IPS-20b (cell line): ENCODE data around the gene AHNAK2.
"Not testable (repeated sequence)": the region's sequence is repeated elsewhere in the genome, so short reads cannot be mapped to it uniquely, and the experiment has no call there.

ENCODE experiments used
- H3K27ac ChIP-seq: one replicate; pipeline ENCODE4 v1.5.1; 2013; ENCODE audit warnings: low read length
- H3K27me3 ChIP-seq: 2 replicates; pipeline ENCODE4 v1.6.1; 2013; ENCODE audit warnings: mild to moderate bottlenecking, low read length, inconsistent platforms; ENCODE audit not compliant: insufficient read depth
- H3K36me3 ChIP-seq: 2 replicates; pipeline ENCODE4 v1.6.1; 2013; ENCODE audit warnings: low read depth, mild to moderate bottlenecking, inconsistent platforms, low read length, moderate library complexity; ENCODE audit not compliant: insufficient read depth
- H3K4me1 ChIP-seq: 2 replicates; pipeline ENCODE4 v1.6.1; 2013; ENCODE audit warnings: mild to moderate bottlenecking, control low read depth, inconsistent platforms, low read length, moderate library complexity; ENCODE audit not compliant: insufficient read depth
- H3K4me3 ChIP-seq: 2 replicates; pipeline ENCODE4 v1.5.1; 2013; ENCODE audit warnings: mild to moderate bottlenecking, low read length, inconsistent platforms
- H3K9ac ChIP-seq: 2 replicates; pipeline ENCODE4 v1.6.1; 2013; ENCODE audit warnings: low read depth, mild to moderate bottlenecking, inconsistent platforms, low read length, moderate library complexity
- H3K9me3 ChIP-seq: 2 replicates; pipeline ENCODE4 v1.6.1; 2013; ENCODE audit warnings: mild to moderate bottlenecking, low read depth, low read length, inconsistent platforms; ENCODE audit not compliant: insufficient read depth

Gene AHNAK2

DNA sequence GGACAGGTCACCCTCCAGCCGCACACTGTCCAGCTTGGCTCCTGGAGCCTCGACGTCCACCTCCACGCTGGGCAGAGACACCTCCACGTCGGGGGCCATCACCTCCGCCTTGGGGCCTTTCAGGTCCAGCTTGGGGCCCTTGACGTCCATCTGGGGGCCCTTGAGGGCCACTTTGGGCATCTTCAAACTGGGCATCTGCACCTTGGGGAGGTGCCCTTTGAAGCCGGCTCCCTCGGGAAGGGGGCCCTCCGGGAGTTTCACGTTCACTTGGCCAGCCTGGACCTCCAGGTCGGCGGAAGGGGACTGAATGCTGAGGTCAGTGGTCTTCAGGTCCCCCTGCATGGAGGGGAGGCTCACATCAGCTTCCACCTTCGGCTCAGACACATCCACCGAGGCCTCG lies 28.2 kb downstream of the AHNAK2 start:
- Histone ChIP-seq H3K4me1 (no peaks in the 10 kb centered on the region), H3K4me3 (no peak overlapping the region), H3K9me3 (peaks cover 6% of the 10 kb centered on the region; the same call in 1 of the 2 replicates), H3K27me3 (no peaks in the 10 kb centered on the region), H3K9ac (no peak overlapping the region), H3K27ac (no peak overlapping the region), H3K36me3 (no peaks in the 10 kb centered on the region)

DNA sequence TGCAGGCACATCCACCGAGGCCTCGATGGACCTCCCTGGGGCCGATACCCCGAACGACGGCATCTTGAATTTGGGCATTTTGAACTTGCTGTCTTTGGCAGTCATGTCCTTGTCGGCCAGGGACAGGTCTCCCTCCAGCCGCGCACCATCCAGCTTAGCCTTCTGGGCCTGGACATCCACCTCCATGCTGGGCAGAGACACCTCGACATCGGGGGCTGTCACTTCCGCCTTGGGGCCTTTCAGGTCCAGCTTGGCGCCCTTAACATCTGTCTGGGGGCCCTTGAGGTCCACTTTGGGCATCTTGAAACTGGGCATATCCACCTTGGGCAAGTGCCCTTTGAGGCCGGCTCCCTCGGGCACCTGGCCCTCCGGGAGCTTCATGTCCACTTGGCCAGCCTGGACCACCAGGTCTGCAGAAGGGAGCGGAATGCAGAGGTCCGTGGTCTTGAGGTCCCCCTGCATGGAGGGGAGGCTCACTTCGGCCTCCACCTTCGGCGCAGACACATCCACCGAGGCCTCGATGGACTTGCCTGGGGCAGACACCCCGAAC lies 28.7 kb downstream of the AHNAK2 start:
- not testable (repeated sequence) for H3K9ac ChIP-seq, H3K27ac ChIP-seq, H3K4me1 ChIP-seq, H3K27me3 ChIP-seq, H3K36me3 ChIP-seq, H3K9me3 ChIP-seq, H3K4me3 ChIP-seq

DNA sequence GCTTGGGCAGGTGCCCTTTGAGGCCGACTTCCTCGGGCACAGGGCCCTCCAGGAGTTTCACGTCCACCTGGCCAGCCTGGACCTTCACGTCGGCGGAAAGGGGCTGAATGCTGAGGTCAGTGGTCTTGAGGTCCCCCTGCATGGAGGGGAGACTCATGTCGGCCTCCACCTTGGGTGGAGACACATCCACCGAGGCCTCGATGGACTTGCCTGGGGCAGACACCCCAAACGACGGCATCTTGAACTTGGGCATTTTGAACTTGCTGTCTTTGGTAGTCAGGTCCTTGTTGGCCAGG lies 29.5 kb downstream of the AHNAK2 start:
- H3K27ac ChIP-seq: no peak overlapping the region
- no peaks in the 10 kb centered on the region for H3K4me1 ChIP-seq
- H3K4me3 ChIP-seq: no peak overlapping the region
- H3K9me3 ChIP-seq: peaks cover 6% of the 10 kb centered on the region; the same call in 1 of the 2 replicates
- no peaks in the 10 kb centered on the region for H3K36me3 ChIP-seq
- no peak overlapping the region for H3K9ac ChIP-seq
- H3K27me3 ChIP-seq: no peaks in the 10 kb centered on the region

DNA sequence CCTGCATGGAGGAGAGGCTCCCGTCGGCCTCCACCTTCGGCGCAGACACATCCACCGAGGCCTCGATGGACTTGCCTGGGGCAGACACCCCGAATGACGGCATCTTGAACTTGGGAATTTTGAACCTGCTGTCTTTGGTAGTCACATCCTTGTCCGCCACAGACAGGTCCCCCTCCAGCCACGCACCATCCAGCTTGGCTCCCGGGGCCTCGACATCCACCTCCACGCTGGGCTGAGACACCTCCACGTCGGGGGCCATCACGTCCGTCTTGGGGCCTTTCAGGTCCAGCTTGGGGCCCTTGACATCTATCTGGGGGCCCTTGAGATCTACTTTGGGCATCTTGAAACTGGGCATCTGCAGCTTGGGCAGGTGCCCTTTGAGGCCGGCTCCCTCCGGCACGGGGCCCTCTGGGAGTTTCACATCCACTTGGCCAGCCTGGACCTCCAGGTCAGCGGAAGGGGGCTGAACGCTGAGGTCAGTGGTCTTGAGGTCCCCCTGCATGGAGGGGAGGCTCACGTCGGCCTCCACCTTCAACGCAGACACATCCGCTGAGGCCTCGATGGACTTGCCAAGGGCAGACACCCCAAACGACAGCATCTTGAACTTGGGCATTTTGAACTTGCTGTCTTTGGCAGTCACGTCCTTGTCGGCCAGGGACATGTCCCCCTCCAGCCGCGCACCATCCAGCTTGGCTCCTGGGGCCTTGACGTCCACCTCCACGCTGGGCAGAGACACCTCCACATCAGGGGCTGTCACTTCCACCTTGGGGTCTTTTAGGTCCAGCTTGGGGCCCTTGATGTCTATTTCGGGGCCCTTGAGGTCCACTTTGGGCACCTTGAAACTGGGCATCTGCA lies 30.1 kb downstream of the AHNAK2 start:
- H3K36me3 ChIP-seq, H3K4me1 ChIP-seq, H3K4me3 ChIP-seq, H3K9me3 ChIP-seq, H3K27me3 ChIP-seq, H3K9ac ChIP-seq, H3K27ac ChIP-seq: not testable (repeated sequence)

DNA sequence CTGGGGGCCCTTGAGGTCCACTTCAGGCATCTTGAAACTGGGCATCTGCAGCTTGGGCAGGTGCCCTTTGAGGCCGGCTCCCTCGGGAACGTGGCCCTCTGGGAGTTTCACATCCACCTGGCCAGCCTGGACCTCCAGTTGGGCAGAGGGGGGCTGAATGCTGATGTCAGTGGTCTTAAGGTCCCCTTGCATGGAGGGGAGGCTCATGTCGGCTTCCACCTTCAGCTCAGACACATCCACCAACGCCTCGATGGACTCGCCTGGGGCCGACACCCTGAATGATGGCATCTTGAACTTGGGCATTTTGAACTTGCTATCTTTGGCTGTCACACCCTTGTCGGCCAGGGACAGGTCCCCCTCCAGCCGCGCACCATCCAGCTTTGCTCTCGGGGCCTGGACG lies 31.0 kb downstream of the AHNAK2 start:
- not testable (repeated sequence) for H3K4me1 ChIP-seq, H3K27me3 ChIP-seq, H3K9ac ChIP-seq, H3K9me3 ChIP-seq, H3K4me3 ChIP-seq, H3K27ac ChIP-seq, H3K36me3 ChIP-seq

DNA sequence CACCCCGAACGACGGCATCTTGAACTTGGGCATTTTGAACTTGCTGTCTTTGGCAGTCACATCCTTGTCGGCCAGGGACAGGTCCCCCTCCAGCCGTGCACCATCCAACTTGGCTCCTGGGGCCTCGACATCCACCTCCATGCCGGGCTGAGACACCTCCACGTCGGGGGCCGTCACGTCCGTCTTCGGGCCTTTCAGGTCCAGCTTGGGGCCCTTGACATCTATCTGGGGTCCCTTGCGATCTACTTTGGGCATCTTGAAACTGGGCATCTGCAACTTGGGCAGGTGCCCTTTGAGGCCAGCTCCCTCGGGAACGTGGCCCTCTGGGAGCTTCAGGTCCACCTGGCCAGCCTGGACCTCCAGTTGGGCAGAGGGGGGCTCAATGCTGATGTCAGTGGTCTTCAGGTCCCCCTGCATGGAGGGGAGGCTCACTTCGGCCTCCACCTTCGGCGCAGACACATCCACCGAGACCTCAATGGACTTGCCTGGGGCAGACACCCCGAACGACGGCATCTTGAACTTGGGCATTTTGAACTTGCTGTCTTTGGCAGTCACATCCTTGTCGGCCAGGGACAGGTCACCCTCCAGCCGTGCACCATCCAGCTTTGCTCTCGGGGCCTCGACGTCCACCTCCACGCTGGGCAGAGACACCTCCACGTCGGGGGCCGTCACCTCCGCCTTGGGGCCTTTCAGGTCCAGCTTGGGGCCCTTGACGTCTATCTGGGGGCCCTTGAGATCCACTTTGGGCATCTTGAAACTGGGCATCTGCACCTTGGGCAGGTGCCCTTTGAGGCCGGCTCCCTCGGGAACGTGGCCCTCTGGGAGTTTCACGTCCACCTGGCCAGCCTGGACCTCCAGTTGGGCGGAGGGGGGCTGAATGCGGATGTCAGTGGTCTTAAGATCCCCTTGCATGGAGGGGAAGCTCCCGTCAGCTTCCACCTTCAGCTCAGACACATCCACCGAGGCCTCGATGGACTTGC lies 31.9 kb downstream of the AHNAK2 start:
- not testable (repeated sequence) for H3K9me3 ChIP-seq, H3K4me1 ChIP-seq, H3K4me3 ChIP-seq, H3K27me3 ChIP-seq, H3K36me3 ChIP-seq, H3K27ac ChIP-seq, H3K9ac ChIP-seq

DNA sequence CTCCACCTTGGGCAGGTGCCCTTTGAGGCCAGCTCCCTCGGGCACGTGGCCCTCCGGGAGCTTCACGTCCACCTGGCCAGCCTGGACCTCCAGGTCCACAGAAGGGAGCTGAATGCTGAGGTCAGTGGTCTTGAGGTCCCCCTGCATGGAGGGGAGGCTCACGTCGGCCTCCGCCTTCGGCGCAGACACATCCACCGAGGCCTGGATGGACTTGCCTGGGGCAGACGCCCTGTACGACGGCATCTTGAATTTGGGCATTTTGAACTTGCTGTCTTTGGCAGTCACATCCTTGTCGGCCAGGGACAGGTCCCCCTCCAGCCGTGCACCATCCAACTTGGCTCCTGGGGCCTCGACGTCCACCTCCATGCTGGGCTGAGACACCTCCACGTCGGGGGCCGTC lies 32.9 kb downstream of the AHNAK2 start:
- H3K9me3 ChIP-seq, H3K27ac ChIP-seq, H3K4me3 ChIP-seq, H3K36me3 ChIP-seq, H3K9ac ChIP-seq, H3K4me1 ChIP-seq, H3K27me3 ChIP-seq: not testable (repeated sequence)

DNA sequence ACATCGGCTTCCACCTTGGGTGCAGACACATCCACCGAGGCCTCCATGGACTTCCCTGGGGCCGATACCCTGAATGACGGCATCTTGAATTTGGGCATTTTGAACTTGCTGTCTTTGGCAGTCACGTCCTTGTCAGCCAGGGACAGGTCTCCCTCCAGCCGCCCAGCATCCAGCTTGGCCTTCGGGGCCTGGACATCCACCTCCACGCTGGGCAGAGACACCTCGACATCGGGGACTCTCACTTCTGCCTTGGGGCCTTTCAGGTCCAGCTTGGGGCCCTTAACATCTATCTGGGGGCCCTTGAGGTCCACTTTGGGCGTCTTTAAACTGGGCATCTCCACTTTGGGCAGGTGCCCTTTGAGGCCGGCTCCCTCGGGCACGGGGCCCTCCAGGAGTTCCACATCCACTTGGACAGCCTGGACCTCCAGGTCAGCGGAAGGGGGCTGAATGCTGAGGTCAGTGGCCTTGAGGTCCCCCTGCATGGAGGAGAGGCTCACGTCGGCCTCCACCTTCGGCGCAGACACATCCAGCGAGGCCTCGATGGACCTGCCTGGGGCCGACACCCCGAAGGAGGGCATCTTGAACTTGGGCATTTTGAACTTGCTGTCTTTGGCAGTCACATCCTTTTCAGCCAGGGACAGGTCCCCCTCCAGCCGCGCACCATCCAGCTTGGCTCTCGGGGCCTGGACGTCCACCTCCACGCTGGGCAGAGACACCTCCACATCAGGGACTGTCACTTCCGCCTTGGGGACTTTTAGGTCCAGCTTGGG lies 33.6 kb downstream of the AHNAK2 start:
- not testable (repeated sequence) for H3K9me3 ChIP-seq, H3K27me3 ChIP-seq, H3K4me1 ChIP-seq, H3K36me3 ChIP-seq, H3K9ac ChIP-seq, H3K4me3 ChIP-seq, H3K27ac ChIP-seq

DNA sequence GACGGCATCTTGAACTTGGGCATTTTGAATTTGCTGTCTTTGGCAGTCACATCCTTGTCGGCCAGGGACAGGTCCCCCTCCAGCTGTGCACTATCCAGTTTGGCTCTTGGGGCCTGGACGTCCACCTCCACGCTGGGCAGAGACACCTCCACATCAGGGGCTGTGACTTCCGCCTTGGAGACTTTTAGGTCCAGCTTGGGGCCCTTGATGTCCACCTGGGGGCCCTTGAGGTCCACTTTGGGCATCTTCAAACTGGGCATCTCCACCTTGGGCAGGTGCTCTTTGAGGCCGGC lies 34.2 kb downstream of the AHNAK2 start:
- H3K4me1 ChIP-seq, H3K9me3 ChIP-seq, H3K4me3 ChIP-seq, H3K27ac ChIP-seq, H3K36me3 ChIP-seq, H3K9ac ChIP-seq: not testable (repeated sequence)
- H3K27me3 ChIP-seq: peaks cover 14% of the 10 kb centered on the region

DNA sequence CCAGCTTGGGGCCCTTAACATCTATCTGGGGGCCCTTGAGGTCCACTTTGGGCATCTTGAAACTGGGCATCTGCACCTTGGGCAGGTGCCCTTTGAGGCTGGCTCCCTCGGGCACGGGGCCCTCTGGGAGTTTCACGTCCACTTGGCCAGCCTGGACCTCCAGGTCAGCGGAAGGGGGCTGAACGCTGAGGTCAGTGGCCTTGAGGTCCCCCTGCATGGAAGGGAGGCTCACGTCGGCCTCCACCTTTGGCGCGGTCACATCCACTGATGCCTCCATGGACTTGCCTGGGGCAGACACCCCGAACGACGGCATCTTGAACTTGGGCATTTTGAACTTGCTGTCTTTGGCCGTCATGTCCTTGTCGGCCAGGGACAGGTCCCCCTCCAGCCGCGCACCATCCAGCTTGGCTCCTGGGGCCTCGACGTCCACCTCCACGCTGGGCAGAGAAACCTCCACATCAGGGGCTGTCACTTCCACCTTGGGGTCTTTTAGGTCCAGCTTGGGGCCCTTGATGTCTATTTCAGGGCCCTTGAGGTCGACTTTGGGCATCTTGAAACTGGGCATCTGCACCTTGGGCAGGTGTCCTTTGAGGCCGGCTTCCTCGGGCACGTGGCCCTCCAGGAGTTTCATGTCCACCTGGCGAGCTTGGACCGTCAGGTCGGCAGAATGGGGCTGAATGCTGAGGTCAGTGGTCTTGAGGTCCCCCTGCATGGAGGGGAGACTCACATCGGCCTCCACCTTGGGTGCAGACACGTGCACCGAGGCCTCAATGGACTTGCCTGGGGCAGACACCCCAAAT lies 34.8 kb downstream of the AHNAK2 start:
- H3K4me3 ChIP-seq, H3K9ac ChIP-seq, H3K27ac ChIP-seq, H3K36me3 ChIP-seq, H3K4me1 ChIP-seq, H3K9me3 ChIP-seq: not testable (repeated sequence)
- H3K27me3 ChIP-seq: peaks cover 19% of the 10 kb centered on the region

DNA sequence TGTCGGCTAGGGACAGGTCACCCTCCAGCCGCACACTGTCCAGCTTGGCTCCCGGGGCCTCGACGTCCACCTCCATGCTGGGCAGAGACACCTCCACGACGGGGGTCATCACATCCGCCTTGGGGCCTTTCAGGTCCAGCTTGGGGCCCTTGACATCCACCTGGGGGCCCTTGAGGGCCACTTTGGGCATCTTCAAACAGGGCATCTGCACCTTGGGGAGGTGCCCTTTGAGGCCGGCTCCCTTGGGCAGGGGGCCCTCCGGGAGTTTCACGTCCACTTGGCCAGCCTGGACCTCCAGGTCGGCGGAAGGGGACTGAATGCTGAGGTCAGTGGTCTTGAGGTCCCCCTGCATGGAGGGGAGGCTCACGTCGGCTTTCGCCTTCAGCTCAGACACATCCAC lies 35.6 kb downstream of the AHNAK2 start:
- Histone ChIP-seq H3K4me1 (no peaks in the 10 kb centered on the region), H3K36me3 (no peaks in the 10 kb centered on the region), H3K27me3 (peaks cover 28% of the 10 kb centered on the region), H3K9ac (no peak overlapping the region), H3K9me3 (no peaks in the 10 kb centered on the region), H3K4me3 (no peak overlapping the region), H3K27ac (no peak overlapping the region)
